Small intestine (tissue), 7 donors: ENCODE data around the gene SCN5A. TPM values are rescaled to one million over a fixed set of nuclear protein-coding genes. Genes with fewer than 3 reads are reported as not detected.

Source experiments
- DNase-seq, 2 donors: peaks; one replicate each; pipeline versions ENCODE4 v3.0.0 to v3.0.0-alpha.2; 2013
- FAIRE-seq: peaks from 2 replicates; lab custom pipeline; 2012; peaks lifted over from hg19 to GRCh38; lab: Jason Lieb, UNC
- H3K27ac ChIP-seq, 3 donors: one replicate each; pipeline ENCODE4 v1.5.1; 2013; ENCODE audit warnings: low read length in 2 of 3, mild to moderate bottlenecking in 2 of 3, control low read depth in 1 of 3, inconsistent platforms in 1 of 3, low read depth in 1 of 3, moderate library complexity in 1 of 3
- H3K27me3 ChIP-seq, 3 donors: one replicate each; pipeline ENCODE4 v1.6.1; 2013; ENCODE audit warnings: low read length in 3 of 3, inconsistent platforms in 1 of 3; ENCODE audit not compliant: control insufficient read depth in 3 of 3, insufficient read depth in 3 of 3
- H3K36me3 ChIP-seq, 3 donors: one replicate each; pipeline ENCODE4 v1.6.1; 2013; ENCODE audit warnings: low read length in 3 of 3, inconsistent platforms in 1 of 3, low read depth in 1 of 3, mild to moderate bottlenecking in 1 of 3, moderate library complexity in 1 of 3; ENCODE audit not compliant: control insufficient read depth in 3 of 3, insufficient read depth in 2 of 3
- H3K4me1 ChIP-seq, 3 donors: one replicate each; pipeline ENCODE4 v1.6.1; 2013; ENCODE audit warnings: low read length in 2 of 3, inconsistent platforms in 1 of 3, low read depth in 1 of 3, mild to moderate bottlenecking in 1 of 3, moderate library complexity in 1 of 3; ENCODE audit not compliant: control insufficient read depth in 3 of 3, insufficient read depth in 2 of 3
- H3K4me3 ChIP-seq, 3 donors: one replicate each; pipeline ENCODE4 v1.5.1; 2013; ENCODE audit warnings: low read length in 3 of 3, control low read depth in 1 of 3, inconsistent platforms in 1 of 3, low read depth in 1 of 3, mild to moderate bottlenecking in 1 of 3, moderate library complexity in 1 of 3
- H3K9me3 ChIP-seq, 2 donors: one replicate each; pipeline ENCODE4 v1.6.1; 2013; ENCODE audit warnings: low read depth in 1 of 2, low read length in 1 of 2; ENCODE audit not compliant: control insufficient read depth in 2 of 2, insufficient read depth in 1 of 2
- WGBS, 3 donors: extraction: QIAGEN DNeasy Blood & Tissue Kit; methylation state at CpG; one replicate each; pipeline ENCODE4 v1.1.7; 2013; 5-methylcytosine and 5-hydroxymethylcytosine counted together
- polyA plus RNA-seq, 4 donors: library from polyadenylated mRNA; stranded (reverse) in 3 of 4; unstranded in 1 of 4; fragments of 200-250 nt in 3 of 4; fragments of 120-200 nt in 1 of 4; gene quantifications; one replicate each; pipeline versions ENCODE4 v1.2.1 to v1.2.3, GENCODE V29; 2013
- donor health status: healthy with polysubstance abuse.
- donor health status: control.
- donor health status: control.
- donor health status: Bipolar disorder and iron deficiency.
- donor health status: healthy.

The SCN5A gene
- polyA plus RNA-seq, 4 donors, result 0.27 to 0.75 (median 0.68) TPM; not detected in 1

GRCh38 chr3:38551026-38551832 lies 98.3 kb downstream of the SCN5A start:
- Histone ChIP-seq H3K36me3 (no peaks in the 10 kb centered on the region), H3K4me3 (no peak overlapping the region), H3K27ac (no peak overlapping the region), H3K4me1 (no peaks in the 10 kb centered on the region), H3K9me3 (no peaks in the 10 kb centered on the region), H3K27me3 (no peaks in the 10 kb centered on the region)
- DNase-seq, result no peak
- WGBS, 3 donors, result 90 to 95% (median 94%) methylated on average over 30 of the region's 30 CpGs
- FAIRE-seq, result no peak

GRCh38 chr3:38549957-38550840 lies 99.3 kb downstream of the SCN5A start:
- WGBS, 3 donors, result 91 to 93% (median 93%) methylated on average over 33 of the region's 33 CpGs
- Histone ChIP-seq H3K9me3 (no peaks in the 10 kb centered on the region), H3K27ac (no peak overlapping the region), H3K4me1 (no peaks in the 10 kb centered on the region), H3K27me3 (no peaks in the 10 kb centered on the region), H3K36me3 (no peaks in the 10 kb centered on the region), H3K4me3 (no peak overlapping the region)
- FAIRE-seq (no peak), DNase-seq (no peak)

GRCh38 chr3:38549486-38549885 lies 100.0 kb downstream of the SCN5A start:
- Histone ChIP-seq H3K27me3 (no peaks in the 10 kb centered on the region), H3K36me3 (no peaks in the 10 kb centered on the region), H3K4me1 (no peaks in the 10 kb centered on the region), H3K9me3 (no peaks in the 10 kb centered on the region), H3K4me3 (no peak overlapping the region), H3K27ac (no peak overlapping the region)
- no peak for FAIRE-seq
- no peak for DNase-seq
- WGBS, 3 donors, result 74 to 83% (median 82%) methylated on average over 7 of the region's 7 CpGs

DNA sequence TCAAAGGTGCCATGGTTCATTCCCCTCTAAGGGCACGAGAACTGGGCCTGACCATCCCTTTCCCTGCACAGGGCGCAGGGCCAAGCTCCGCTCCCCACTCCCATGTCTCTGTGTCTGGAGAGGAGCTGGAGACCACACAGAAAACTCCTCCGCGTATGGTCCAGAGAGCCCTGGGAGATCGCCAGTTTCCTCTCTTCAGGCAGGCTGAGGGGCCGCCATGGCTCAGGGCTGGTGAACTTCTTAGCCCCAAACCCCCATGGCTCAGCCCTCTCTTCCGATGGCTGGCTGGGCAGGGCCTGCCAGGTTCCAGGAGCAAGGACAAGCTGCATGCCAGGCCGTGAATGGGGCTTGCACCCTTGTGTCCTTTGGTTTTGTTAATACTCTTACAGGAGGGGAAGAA lies 100.4 kb downstream of the SCN5A start:
- 75 to 81% (median 77%) methylated on average over 9 of the region's 9 CpGs for WGBS, 3 donors
- Histone ChIP-seq H3K4me3 (no peak overlapping the region), H3K9me3 (no peaks in the 10 kb centered on the region), H3K4me1 (no peaks in the 10 kb centered on the region), H3K27me3 (no peaks in the 10 kb centered on the region), H3K36me3 (no peaks in the 10 kb centered on the region), H3K27ac (no peak overlapping the region)
- DNase-seq (no peak), FAIRE-seq (no peak)

- DNase-seq, result no peak
- FAIRE-seq, result no peak
- H3K27ac ChIP-seq, result no peak overlapping the region
- H3K4me3 ChIP-seq, result no peak overlapping the region
- no peaks in the 10 kb centered on the region for H3K4me1 ChIP-seq
- WGBS, 3 donors, result 69 to 72% (median 70%) methylated on average over 17 of the region's 17 CpGs
- H3K36me3 ChIP-seq, result no peaks in the 10 kb centered on the region
- no peaks in the 10 kb centered on the region for H3K9me3 ChIP-seq
- no peaks in the 10 kb centered on the region for H3K27me3 ChIP-seq
Observed at GRCh38 chr3:38548154-38548931, 101.1 kb downstream of the SCN5A start.

- Histone ChIP-seq H3K9me3 (no peaks in the 10 kb centered on the region), H3K36me3 (no peaks in the 10 kb centered on the region), H3K27me3 (no peaks in the 10 kb centered on the region), H3K4me1 (no peaks in the 10 kb centered on the region), H3K27ac (no peak overlapping the region), H3K4me3 (no peak overlapping the region)
- no peak for FAIRE-seq
- DNase-seq, result no peak
- 80 to 85% (median 84%) methylated on average over 4 of the region's 4 CpGs for WGBS, 3 donors
Observed at GRCh38 chr3:38545983-38546382, 103.5 kb downstream of the SCN5A start.

DNA sequence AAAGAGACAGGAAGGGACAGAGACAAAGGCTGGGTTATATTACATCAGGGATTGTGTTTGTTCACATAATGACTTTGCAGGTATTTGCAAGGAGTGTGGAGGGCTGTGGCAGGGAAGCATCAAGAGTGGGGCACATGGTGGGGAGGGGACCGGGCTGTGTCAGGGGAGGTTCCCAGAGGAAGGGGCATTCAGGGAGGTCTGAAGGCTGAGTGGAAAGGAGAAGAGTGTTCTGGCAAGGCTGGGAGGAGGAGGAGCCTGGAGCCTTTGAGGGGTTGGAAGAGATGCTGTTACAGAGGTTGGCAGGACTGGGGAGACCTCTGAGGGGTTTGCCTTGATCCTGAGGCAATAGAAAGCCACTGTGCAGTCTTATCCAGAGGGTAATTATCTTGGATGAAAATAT lies 103.9 kb downstream of the SCN5A start:
- no peak overlapping the region for H3K4me3 ChIP-seq
- no peak for DNase-seq

GRCh38 chr3:38544926-38545325 lies 104.6 kb downstream of the SCN5A start:
- FAIRE-seq (no peak), DNase-seq (no peak)
- WGBS, 3 donors, result 86 to 91% (median 89%) methylated on average over 3 of the region's 3 CpGs
- no peak overlapping the region for H3K27ac ChIP-seq
- H3K27me3 ChIP-seq, result no peaks in the 10 kb centered on the region
- H3K36me3 ChIP-seq, result no peaks in the 10 kb centered on the region
- H3K4me3 ChIP-seq, result no peak overlapping the region
- no peaks in the 10 kb centered on the region for H3K4me1 ChIP-seq
- no peaks in the 10 kb centered on the region for H3K9me3 ChIP-seq

More for the DNA sequence above, 103.9 kb downstream of the SCN5A start:
- H3K36me3 ChIP-seq, result no peaks in the 10 kb centered on the region
- no peaks in the 10 kb centered on the region for H3K27me3 ChIP-seq
- H3K9me3 ChIP-seq, result no peaks in the 10 kb centered on the region
- H3K27ac ChIP-seq, result no peak overlapping the region
- WGBS, 3 donors, result 68 to 100% (median 81%) methylated on average over 1 of the region's 1 CpG
- no peaks in the 10 kb centered on the region for H3K4me1 ChIP-seq
- no peak for FAIRE-seq
